GM19397 (cell line): ENCODE results near the gene ACBD6.

Experiments used
- ATAC-seq: cut with Tn5 transposase; IDR thresholded peaks from one replicate; pipeline ENCODE4 v1.9.1; 2021; ENCODE audit warnings: mild to moderate bottlenecking, moderate library complexity; ENCODE audit not compliant: unreplicated experiment

ACBD6 gene

GRCh38 chr1:180311011-180311730, 191.2 kb downstream of the ACBD6 start:
- ATAC-seq, result no peak

GRCh38 chr1:180310095-180310494, 192.3 kb downstream of the ACBD6 start:
- ATAC-seq, result no peak

- ATAC-seq, result no peak
These were observed 193.0 kb downstream of the ACBD6 start for GRCh38 chr1:180309338-180309737.

GRCh38 chr1:180301135-180301742, 201.1 kb downstream of the ACBD6 start:
- no peak for ATAC-seq

GRCh38 chr1:180299479-180300221, 202.7 kb downstream of the ACBD6 start:
- ATAC-seq, result no peak

GRCh38 chr1:180295999-180296398, 206.4 kb downstream of the ACBD6 start:
- no peak for ATAC-seq

- ATAC-seq, result no peak
These were observed 207.7 kb downstream of the ACBD6 start for GRCh38 chr1:180294711-180295110.

- no peak for ATAC-seq
These were observed 211.4 kb downstream of the ACBD6 start for GRCh38 chr1:180291004-180291403.

GRCh38 chr1:180290265-180291001, 211.9 kb downstream of the ACBD6 start:
- no peak for ATAC-seq

- ATAC-seq, result no peak
These were observed 213.4 kb downstream of the ACBD6 start for GRCh38 chr1:180288940-180289339.

GRCh38 chr1:180287988-180288705, 214.2 kb downstream of the ACBD6 start:
- ATAC-seq, result no peak

GRCh38 chr1:180286417-180286816, 216.0 kb downstream of the ACBD6 start:
- no peak for ATAC-seq

GRCh38 chr1:180283098-180283497, 219.3 kb downstream of the ACBD6 start:
- ATAC-seq, result no peak

- ATAC-seq, result no peak
These were observed 219.9 kb downstream of the ACBD6 start for GRCh38 chr1:180282401-180283044.

GRCh38 chr1:180281490-180281889, 220.9 kb downstream of the ACBD6 start:
- ATAC-seq, result no peak

GRCh38 chr1:180280617-180281016, 221.8 kb downstream of the ACBD6 start:
- no peak for ATAC-seq

GRCh38 chr1:180279651-180280050, 222.7 kb downstream of the ACBD6 start:
- no peak for ATAC-seq

GRCh38 chr1:180278596-180279395, 223.6 kb downstream of the ACBD6 start:
- no peak for ATAC-seq

- no peak for ATAC-seq
These were observed 224.2 kb downstream of the ACBD6 start for GRCh38 chr1:180278194-180278515.
